IMR-90 (cell line): ENCODE measurements around the gene CCDC51. TPM values are rescaled to one million over a fixed set of nuclear protein-coding genes. Genes with fewer than 3 reads are reported as not detected.

Source experiments
- ATAC-seq: fragments of 200-7000 bp; cut with Tn5 transposase; 2 replicates; pipeline ENCODE4 v1.9.1; 2020; ENCODE audit warnings: low read depth, mild to moderate bottlenecking, moderate library complexity
- BruUV-seq: library from RNA; stranded (reverse); fragments of 400-500 nt; replicated peaks from 2 replicates; lab custom pipeline; 2021; lab: Mats Ljungman, UMichigan
- CTCF ChIA-PET: fragments of 300-600 bp; formaldehyde crosslinking; extraction: SDS; loops from one replicate; lab custom pipeline; 2021; ENCODE audit warnings: antibody characterized with exemption; lab: Yijun Ruan, JAX
- POLR2A ChIA-PET: fragments of 300-600 bp; sonication (Branson Sonifier 250); formaldehyde crosslinking; loops from one replicate; lab custom pipeline; 2022; ENCODE audit warnings: antibody characterized with exemption; ENCODE audit not compliant: unreplicated experiment; lab: Charles Lee
- DNase-seq: peaks from one replicate; pipeline ENCODE4 v3.0.0; 2013
- H2AFZ ChIP-seq: replicated peaks from 2 replicates; pipeline ENCODE3; 2013; ENCODE audit warnings: low read length, mild to moderate bottlenecking; ENCODE audit not compliant: poor library complexity
- H2AK5ac ChIP-seq: 2 replicates; pipeline ENCODE4 v1.6.1; 2013; ENCODE audit warnings: low read depth, low read length, inconsistent platforms
- H2AK9ac ChIP-seq: replicated peaks from 2 replicates; pipeline ENCODE3; 2013; ENCODE audit warnings: mild to moderate bottlenecking, low read depth, low read length, moderate library complexity; ENCODE audit not compliant: poor library complexity
- H2BK120ac ChIP-seq: 2 replicates; pipeline ENCODE4 v1.6.1; 2013; ENCODE audit warnings: low read depth, low read length, inconsistent platforms
- H2BK15ac ChIP-seq: 3 replicates; pipeline ENCODE4 v1.6.1; 2013; ENCODE audit warnings: low read depth, low read length, inconsistent platforms
- H2BK20ac ChIP-seq: 2 replicates; pipeline ENCODE4 v1.6.1; 2013; ENCODE audit warnings: low read depth, mild to moderate bottlenecking, inconsistent platforms, low read length, moderate library complexity
- H2BK5ac ChIP-seq: 2 replicates; pipeline ENCODE4 v1.6.1; 2013; ENCODE audit warnings: mild to moderate bottlenecking, low read depth, low read length, inconsistent platforms; ENCODE audit not compliant: poor library complexity, severe bottlenecking
- H3K14ac ChIP-seq: replicated peaks from 2 replicates; pipeline ENCODE4 v1.6.1; 2013; ENCODE audit warnings: low read depth, low read length, inconsistent platforms
- H3K18ac ChIP-seq: 2 replicates; pipeline ENCODE4 v1.6.1; 2013; ENCODE audit warnings: low read depth, low read length, control low read depth
- H3K23ac ChIP-seq: 2 replicates; pipeline ENCODE4 v1.6.1; 2013; ENCODE audit warnings: low read depth, low read length, inconsistent platforms
- H3K27ac ChIP-seq: 2 replicates; pipeline ENCODE4 v1.5.1; 2013; ENCODE audit warnings: mild to moderate bottlenecking, control low read depth, low read length; ENCODE audit not compliant: insufficient read depth
- H3K27me3 ChIP-seq: 2 replicates; pipeline ENCODE4 v1.6.1; 2013; ENCODE audit warnings: low read length; ENCODE audit not compliant: control insufficient read depth, insufficient read depth
- H3K36me3 ChIP-seq: 2 replicates; pipeline ENCODE4 v1.6.1; 2013; ENCODE audit warnings: low read length, mixed read lengths; ENCODE audit not compliant: control insufficient read depth, insufficient read depth
- H3K4ac ChIP-seq: 2 replicates; pipeline ENCODE4 v1.6.1; 2013; ENCODE audit warnings: low read depth, low read length, inconsistent platforms
- H3K4me1 ChIP-seq: 2 replicates; pipeline ENCODE4 v1.6.1; 2013; ENCODE audit warnings: low read length, mixed read lengths; ENCODE audit not compliant: control insufficient read depth, insufficient read depth
- H3K4me2 ChIP-seq: 2 replicates; pipeline ENCODE4 v1.6.1; 2013; ENCODE audit warnings: low read depth, mild to moderate bottlenecking, control low read depth, low read length, moderate library complexity
- H3K4me3 ChIP-seq: 2 replicates; pipeline ENCODE4 v1.5.1; 2013; ENCODE audit warnings: low read depth, mild to moderate bottlenecking, control low read depth, low read length, moderate library complexity; ENCODE audit not compliant: insufficient read depth
- H3K56ac ChIP-seq: 2 replicates; pipeline ENCODE4 v1.6.1; 2013; ENCODE audit warnings: low read length, inconsistent platforms; ENCODE audit not compliant: insufficient read depth; ENCODE audit errors: extremely low read depth
- H3K79me1 ChIP-seq, 2 experiments: 2 replicates each; pipeline ENCODE4 v1.6.1; 2013; ENCODE audit warnings: low read length in 2 of 2, inconsistent platforms in 1 of 2, low read depth in 1 of 2
- H3K9ac ChIP-seq: 2 replicates; pipeline ENCODE4 v1.6.1; 2013; ENCODE audit warnings: low read depth, low read length, control low read depth
- H3K9me1 ChIP-seq: 2 replicates; pipeline ENCODE4 v1.6.1; 2013; ENCODE audit warnings: low read length, inconsistent platforms; ENCODE audit not compliant: insufficient read depth
- H3K9me3 ChIP-seq: 2 replicates; pipeline ENCODE4 v1.6.1; 2013; ENCODE audit warnings: low read length; ENCODE audit not compliant: control insufficient read depth, insufficient read depth
- H4K20me1 ChIP-seq: 2 replicates; pipeline ENCODE4 v1.6.1; 2013; ENCODE audit warnings: low read length, inconsistent platforms; ENCODE audit not compliant: insufficient read depth
- H4K5ac ChIP-seq: 2 replicates; pipeline ENCODE4 v1.6.1; 2013; ENCODE audit warnings: mild to moderate bottlenecking, low read depth, low read length, control low read depth
- H4K8ac ChIP-seq, 2 experiments: 2 replicates each; pipeline ENCODE4 v1.6.1; 2013; ENCODE audit warnings: low read depth in 2 of 2, low read length in 2 of 2, control low read depth in 1 of 2, inconsistent platforms in 1 of 2
- H4K91ac ChIP-seq: 2 replicates; pipeline ENCODE4 v1.6.1; 2013; ENCODE audit warnings: low read depth, low read length, inconsistent platforms; ENCODE audit not compliant: insufficient read depth
- BHLHE40 ChIP-seq: fragments of 150-350 bp; IDR thresholded peaks from 2 replicates; pipeline ENCODE4 v1.6.1; 2016; ENCODE audit warnings: mild to moderate bottlenecking, low read depth, low read length
- CHD1 ChIP-seq: IDR thresholded peaks from 2 replicates; pipeline ENCODE4 v1.6.1; 2012; ENCODE audit warnings: low read depth, low read length, improper control_type of control experiment
- FOS ChIP-seq: fragments of 150-350 bp; IDR thresholded peaks from 2 replicates; pipeline ENCODE4 v1.6.1; 2016; ENCODE audit warnings: low read depth, low read length
- MAZ ChIP-seq: IDR thresholded peaks from 2 replicates; pipeline ENCODE4 v1.6.1; 2012; ENCODE audit warnings: low read depth, mild to moderate bottlenecking, low read length, improper control_type of control experiment, moderate library complexity, borderline replicate concordance
- RAD21 ChIP-seq: IDR thresholded peaks from 2 replicates; pipeline ENCODE4 v1.6.1; 2012; ENCODE audit warnings: low read length, improper control_type of control experiment
- RCOR1 ChIP-seq: IDR thresholded peaks from 2 replicates; pipeline ENCODE4 v1.6.1; 2012; ENCODE audit warnings: mild to moderate bottlenecking, low read length, improper control_type of control experiment; ENCODE audit not compliant: insufficient replicate concordance
- WGBS, 2 experiments: methylation state at CpG; one replicate each; pipeline versions ENCODE4 v1.1.5 to v1.1.7; 2013; ENCODE audit warnings: missing lambda C conversion rate in 2 of 2; ENCODE audit not compliant: insufficient read length in 1 of 2; ENCODE audit errors: extremely low coverage in 2 of 2; 5-methylcytosine and 5-hydroxymethylcytosine counted together
- dilution Hi-C: fragments of 300-500 bp; cut with HindIII; formaldehyde crosslinking; loops from one replicate; pipeline ENCODE4 v1.14.3; 2018; ENCODE audit warnings: low sequenced_read_pairs; ENCODE audit not compliant: unreplicated experiment
- in situ Hi-C: fragments of 300-500 bp; cut with MboI; formaldehyde crosslinking; loops from 3 replicates; pipeline ENCODE4 v1.14.3; 2019; ENCODE audit warnings: low sequenced_read_pairs, inconsistent platforms, mixed read lengths
- intact Hi-C: fragments of 100-400 bp; cut with micrococcal nuclease; formaldehyde crosslinking; loops from 2 replicates; pipeline ENCODE4 v1.10.0; 2022
- polyA plus RNA-seq, 3 experiments: library from polyadenylated mRNA; depleted of rRNA; stranded (reverse); fragments of >200 nt; gene quantifications; 2 replicates each; pipeline ENCODE4 v1.2.3, GENCODE V29; 2012; ENCODE audit warnings: low replicate concordance in 1 of 3
- total RNA-seq: library from RNA; depleted of rRNA; stranded (reverse); fragments of >200 nt; gene quantifications from 2 replicates; pipeline ENCODE4 v1.2.3, GENCODE V29; 2012
- TF ChIP-seq, protein P1 (sequence below): fragments of 150-350 bp; IDR thresholded peaks from 2 replicates; pipeline ENCODE4 v1.6.1; 2017; ENCODE audit warnings: mild to moderate bottlenecking, antibody characterized with exemption, low read length, low read depth

The CCDC51 gene
- total and polyA plus RNA-seq, 2 of the 4 experiments (the other 2 are of a cell fraction): 11.0 to 16.1 TPM

- dilution Hi-C loops: no loop called here
- Histone ChIP-seq H4K8ac (no peak overlapping the region), H3K4me3 (no peak overlapping the region), H3K9me3 (no peaks in the 10 kb centered on the region), H3K9me1 (no peaks in the 10 kb centered on the region), H3K18ac (no peak overlapping the region), H2BK5ac (no peak overlapping the region), H4K20me1 (no peaks in the 10 kb centered on the region; the same call in 1 of the 2 replicates), H3K9ac (no peak overlapping the region), H4K5ac (no peak overlapping the region), H2AFZ (no peak overlapping the region), H3K4ac (no peak overlapping the region), H4K91ac (no peak overlapping the region), H3K79me1 (no peaks in the 10 kb centered on the region), H3K14ac (no peak overlapping the region), H3K4me2 (no peak overlapping the region), H3K27me3 (no peaks in the 10 kb centered on the region), H2BK120ac (no peak overlapping the region), H3K27ac (no peak overlapping the region), H3K4me1 (no peaks in the 10 kb centered on the region), H2BK15ac (no peak overlapping the region), H3K36me3 (peaks cover 81% of the 10 kb centered on the region), H2AK5ac (no peak overlapping the region), H2BK20ac (no peak overlapping the region), H3K23ac (no peak overlapping the region), H2AK9ac (no peak overlapping the region), H3K56ac (no peak overlapping the region)
- intact Hi-C loops: no loop called here
- WGBS, 2 experiments: 98% methylated on average over 9 of the region's 16 CpGs; no CpG with 5 or more reads in 1 of the 2 experiments
- ATAC-seq: no peak
- POLR2A ChIA-PET: no interaction called here
- no peak for DNase-seq
- in situ Hi-C loops: no loop called here
- TF ChIP-seq FOS (no peak), RCOR1 (no peak), CHD1 (no peak), RAD21 (no peak), MAZ (no peak), BHLHE40 (no peak)
- TF ChIP-seq, protein P1, sequence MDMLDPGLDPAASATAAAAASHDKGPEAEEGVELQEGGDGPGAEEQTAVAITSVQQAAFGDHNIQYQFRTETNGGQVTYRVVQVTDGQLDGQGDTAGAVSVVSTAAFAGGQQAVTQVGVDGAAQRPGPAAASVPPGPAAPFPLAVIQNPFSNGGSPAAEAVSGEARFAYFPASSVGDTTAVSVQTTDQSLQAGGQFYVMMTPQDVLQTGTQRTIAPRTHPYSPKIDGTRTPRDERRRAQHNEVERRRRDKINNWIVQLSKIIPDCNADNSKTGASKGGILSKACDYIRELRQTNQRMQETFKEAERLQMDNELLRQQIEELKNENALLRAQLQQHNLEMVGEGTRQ: no peak
- CTCF ChIA-PET: no interaction called here
- no TSS peak for BruUV-seq
Measured at GRCh38 chr3:48410205-48411040, 29.5 kb downstream of the CCDC51 start.
